HG03039 (cell line): ENCODE data around the gene ZNF699.
"Not testable (repeated sequence)": the region's sequence is repeated elsewhere in the genome, so short reads cannot be mapped to it uniquely, and the experiment has no call there.

ENCODE experiments used
- ATAC-seq: cut with Tn5 transposase; IDR thresholded peaks from one replicate; pipeline ENCODE4 v1.9.1; 2021; ENCODE audit warnings: mild to moderate bottlenecking, moderate library complexity; ENCODE audit not compliant: unreplicated experiment

ZNF699 gene

GRCh38 chr19:9309139-9309973, at the start of gene ZNF699:
TSS of gene ZNF699 (minus strand) at chr19:9309838. CDS start at chr19:9305119, 4,719 bp downstream.
- peak; percentile 87 for ATAC-seq

- ATAC-seq = no peak
Observed at GRCh38 chr19:9354651-9355050, 45.0 kb upstream of the ZNF699 start.

- no peak for ATAC-seq
Observed at GRCh38 chr19:9353011-9353410, 43.4 kb upstream of the ZNF699 start.

- no peak for ATAC-seq
Observed at GRCh38 chr19:9352505-9352904, 42.9 kb upstream of the ZNF699 start.

- no peak for ATAC-seq
Observed at GRCh38 chr19:9348671-9349070, 39.0 kb upstream of the ZNF699 start.

GRCh38 chr19:9348253-9348652, 38.6 kb upstream of the ZNF699 start:
- ATAC-seq = no peak

- ATAC-seq = no peak
Observed at GRCh38 chr19:9345005-9345404, 35.4 kb upstream of the ZNF699 start.

- no peak for ATAC-seq
Observed at GRCh38 chr19:9342610-9343304, 33.1 kb upstream of the ZNF699 start.

- ATAC-seq = no peak
Observed at GRCh38 chr19:9329999-9330398, 20.4 kb upstream of the ZNF699 start.

- no peak for ATAC-seq
Observed at GRCh38 chr19:9324584-9324962, 14.9 kb upstream of the ZNF699 start.

GRCh38 chr19:9323919-9324583, 14.4 kb upstream of the ZNF699 start, which contains the start of gene ZNF559:
TSS of gene ZNF559 (plus strand) at chr19:9324179. CDS start at chr19:9338550, 14,371 bp downstream.
- ATAC-seq = peak; percentile 90

GRCh38 chr19:9323557-9323918, 13.9 kb upstream of the ZNF699 start:
- ATAC-seq = peak; percentile 12

- ATAC-seq = not testable (repeated sequence)
Observed at GRCh38 chr19:9322201-9322600, 12.6 kb upstream of the ZNF699 start.

GRCh38 chr19:9321756-9322155, 12.1 kb upstream of the ZNF699 start:
- ATAC-seq = not testable (repeated sequence)

GRCh38 chr19:9321338-9321737, 11.7 kb upstream of the ZNF699 start:
- ATAC-seq = no peak

- no peak for ATAC-seq
Observed at GRCh38 chr19:9313756-9314155, 4.1 kb upstream of the ZNF699 start.

- ATAC-seq = peak; percentile 63
Observed at GRCh38 chr19:9309974-9310446, 372 bp upstream of the ZNF699 start.

- ATAC-seq = no peak
Observed at GRCh38 chr19:9308091-9308770, 1.4 kb downstream of the ZNF699 start.

GRCh38 chr19:9306443-9306842, 3.2 kb downstream of the ZNF699 start:
- ATAC-seq = no peak

GRCh38 chr19:9296336-9296735, 13.3 kb downstream of the ZNF699 start:
- no peak for ATAC-seq

- ATAC-seq = no peak
Observed at GRCh38 chr19:9295411-9295849, 14.2 kb downstream of the ZNF699 start.
